Neural cell (in vitro differentiated cells): ENCODE data around the gene CDCA5. TPM values are rescaled to one million over a fixed set of nuclear protein-coding genes. Genes with fewer than 3 reads are reported as not detected.

Source experiments
- H2AFZ ChIP-seq: fragments of 200-600, 300-800 bp; sonication (generic), shearing (Covaris generic); 2 replicates; pipeline ENCODE4 v1.6.0; 2014; ENCODE audit warnings: low read depth, mild to moderate bottlenecking, antibody characterized with exemption, low read length, moderate library complexity
- H3F3A ChIP-seq: fragments of 200-600 bp; shearing (Covaris generic); 2 replicates; pipeline ENCODE4 v1.6.1; 2016; ENCODE audit warnings: mild to moderate bottlenecking, moderate library complexity, mixed read lengths, antibody characterized with exemption, low read length; ENCODE audit not compliant: insufficient read depth, poor library complexity, severe bottlenecking
- H3K27ac ChIP-seq: fragments of 200-600, 300-800 bp; sonication (generic), shearing (Covaris generic); 2 replicates; pipeline ENCODE4 v1.5.1; 2014; ENCODE audit warnings: mild to moderate bottlenecking, low read length, moderate library complexity
- H3K27me3 ChIP-seq: fragments of 300-800, 200-600 bp; sonication (generic), shearing (Covaris generic); 2 replicates; pipeline ENCODE4 v1.6.0; 2014; ENCODE audit warnings: mild to moderate bottlenecking, low read depth, low read length, moderate library complexity; ENCODE audit not compliant: insufficient read depth
- H3K36me3 ChIP-seq: fragments of 300-800, 200-600 bp; sonication (generic), shearing (Covaris generic); 2 replicates; pipeline ENCODE4 v1.5.1; 2014; ENCODE audit warnings: mild to moderate bottlenecking, antibody characterized with exemption, low read length, moderate library complexity; ENCODE audit not compliant: insufficient read depth
- H3K4me2 ChIP-seq: fragments of 300-800, 200-600 bp; sonication (generic), shearing (Covaris generic); 2 replicates; pipeline ENCODE4 v1.6.0; 2014; ENCODE audit warnings: mild to moderate bottlenecking, low read length
- H3K4me3 ChIP-seq: fragments of 300-800, 200-600 bp; sonication (generic), shearing (Covaris generic); 2 replicates; pipeline ENCODE4 v1.5.1; 2014; ENCODE audit warnings: mild to moderate bottlenecking, low read length, moderate library complexity
- H3K79me2 ChIP-seq: fragments of 200-600 bp; shearing (Covaris generic); replicated peaks from 2 replicates; pipeline ENCODE4 v1.6.0; 2014; ENCODE audit warnings: mild to moderate bottlenecking, low read length, moderate library complexity; ENCODE audit not compliant: insufficient read depth
- H3K9ac ChIP-seq: fragments of 300-800, 200-600 bp; sonication (generic), shearing (Covaris generic); 2 replicates; pipeline ENCODE4 v1.6.1; 2016; ENCODE audit warnings: mild to moderate bottlenecking, low read length, mixed read lengths
- H3K9me2 ChIP-seq: fragments of 200-600 bp; shearing (Covaris generic); 2 replicates; pipeline ENCODE4 v1.6.1; 2016; ENCODE audit warnings: mild to moderate bottlenecking, low read length, mixed read lengths; ENCODE audit not compliant: insufficient read depth
- H3K9me3 ChIP-seq: fragments of 200-600, 300-800 bp; sonication (generic), shearing (Covaris generic); 2 replicates; pipeline ENCODE4 v1.6.1; 2016; ENCODE audit warnings: mild to moderate bottlenecking, mixed run types, low read length, moderate library complexity, mixed read lengths
- H4K20me1 ChIP-seq: fragments of 200-600 bp; shearing (Covaris generic); 2 replicates; pipeline ENCODE4 v1.6.1; 2016; ENCODE audit warnings: mild to moderate bottlenecking, mixed run types; ENCODE audit not compliant: insufficient read depth
- EP300 ChIP-seq: fragments of 450-650 bp; conservative IDR thresholded peaks from 2 replicates; pipeline ENCODE4 v1.6.1; 2014; ENCODE audit warnings: antibody characterized with exemption, mild to moderate bottlenecking, moderate library complexity; ENCODE audit not compliant: poor library complexity, severe bottlenecking
- EZH2 ChIP-seq: fragments of 200-600, 300-800 bp; shearing (Covaris generic), sonication (generic); IDR thresholded peaks from 2 replicates; pipeline ENCODE4 v1.6.1; 2014; ENCODE audit warnings: antibody characterized with exemption, low read length, borderline replicate concordance, mild to moderate bottlenecking; ENCODE audit not compliant: insufficient read depth, poor library complexity, severe bottlenecking
- MXI1 ChIP-seq: fragments of 450-650 bp; conservative IDR thresholded peaks from 2 replicates; pipeline ENCODE4 v1.6.1; 2014; ENCODE audit warnings: antibody characterized with exemption, mild to moderate bottlenecking; ENCODE audit not compliant: poor library complexity, severe bottlenecking
- POLR2AphosphoS5 ChIP-seq: IDR thresholded peaks from 2 replicates; pipeline ENCODE4 v1.6.1; 2012
- SMC3 ChIP-seq: fragments of 450-650 bp; conservative IDR thresholded peaks from 2 replicates; pipeline ENCODE4 v1.6.1; 2014; ENCODE audit warnings: antibody characterized with exemption, mild to moderate bottlenecking, moderate library complexity; ENCODE audit not compliant: poor library complexity
- TAF1 ChIP-seq: IDR thresholded peaks from 2 replicates; pipeline ENCODE4 v1.6.1; 2012; ENCODE audit warnings: low read depth
- polyA plus RNA-seq: library from polyadenylated mRNA; depleted of rRNA; stranded (reverse); fragments of >200 nt; gene quantifications from 2 replicates; pipeline ENCODE4 v1.2.3, GENCODE V29; 2014
- TF ChIP-seq, protein P1 (sequence below): IDR thresholded peaks from 2 replicates; pipeline ENCODE4 v1.6.1; 2012; ENCODE audit warnings: borderline replicate concordance
- TF ChIP-seq, protein P2 (sequence below): fragments of 450-650 bp; IDR thresholded peaks from 2 replicates; pipeline ENCODE4 v1.5.1; 2014; ENCODE audit warnings: antibody characterized with exemption, mild to moderate bottlenecking, moderate library complexity; ENCODE audit not compliant: poor library complexity, severe bottlenecking

CDCA5 gene
- polyA plus RNA-seq, 1 donor from 2014 or later: 2.3 TPM

DNA sequence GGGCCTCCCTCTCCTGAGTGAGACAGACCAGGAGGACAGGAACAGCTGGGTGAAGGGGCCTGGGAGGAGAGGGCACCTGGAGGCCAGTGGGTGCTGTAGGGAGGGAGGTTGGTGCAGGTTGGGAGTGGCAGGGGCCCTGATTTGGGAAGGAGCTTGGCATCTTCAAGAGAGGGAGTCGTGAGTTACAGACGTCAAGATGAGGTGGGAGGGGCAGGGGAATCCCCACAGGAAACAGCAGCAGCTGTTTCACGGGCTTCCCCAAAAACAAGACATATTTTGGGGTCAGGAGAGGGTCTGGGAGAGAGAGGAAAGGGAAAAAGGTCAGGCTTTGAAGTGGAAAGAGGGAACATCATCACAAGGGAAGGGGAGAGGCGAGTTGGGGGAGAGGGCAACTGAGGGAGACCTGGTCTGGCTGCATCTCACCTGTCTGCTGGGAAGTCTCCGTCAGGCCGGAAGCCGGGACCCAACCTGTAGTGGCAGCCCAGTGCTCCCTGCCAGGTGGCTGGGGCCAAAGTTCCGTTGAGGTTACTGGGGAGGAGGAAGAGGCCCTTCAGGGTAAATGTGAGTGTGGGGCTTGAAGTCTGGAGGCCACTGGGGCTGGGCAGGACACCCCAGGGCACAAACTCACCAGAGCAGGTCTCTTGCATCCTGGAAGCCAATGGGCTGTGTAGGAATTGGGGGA lies 29.9 kb downstream of the CDCA5 start:
- Histone ChIP-seq H3K27me3 (no peaks in the 10 kb centered on the region), H3K27ac (no peak overlapping the region), H3K9ac (no peak overlapping the region), H3K4me2 (no peak overlapping the region), H4K20me1 (no peaks in the 10 kb centered on the region), H2AFZ (no peak overlapping the region), H3K79me2 (no peaks in the 10 kb centered on the region), H3F3A (no peaks in the 10 kb centered on the region), H3K4me3 (no peak overlapping the region), H3K9me2 (no peaks in the 10 kb centered on the region), H3K9me3 (no peaks in the 10 kb centered on the region), H3K36me3 (no peaks in the 10 kb centered on the region)
- TF ChIP-seq TAF1 (no peak), POLR2AphosphoS5 (no peak), MXI1 (no peak), EZH2 (no peak), SMC3 (no peak)
- TF ChIP-seq, protein P1, sequence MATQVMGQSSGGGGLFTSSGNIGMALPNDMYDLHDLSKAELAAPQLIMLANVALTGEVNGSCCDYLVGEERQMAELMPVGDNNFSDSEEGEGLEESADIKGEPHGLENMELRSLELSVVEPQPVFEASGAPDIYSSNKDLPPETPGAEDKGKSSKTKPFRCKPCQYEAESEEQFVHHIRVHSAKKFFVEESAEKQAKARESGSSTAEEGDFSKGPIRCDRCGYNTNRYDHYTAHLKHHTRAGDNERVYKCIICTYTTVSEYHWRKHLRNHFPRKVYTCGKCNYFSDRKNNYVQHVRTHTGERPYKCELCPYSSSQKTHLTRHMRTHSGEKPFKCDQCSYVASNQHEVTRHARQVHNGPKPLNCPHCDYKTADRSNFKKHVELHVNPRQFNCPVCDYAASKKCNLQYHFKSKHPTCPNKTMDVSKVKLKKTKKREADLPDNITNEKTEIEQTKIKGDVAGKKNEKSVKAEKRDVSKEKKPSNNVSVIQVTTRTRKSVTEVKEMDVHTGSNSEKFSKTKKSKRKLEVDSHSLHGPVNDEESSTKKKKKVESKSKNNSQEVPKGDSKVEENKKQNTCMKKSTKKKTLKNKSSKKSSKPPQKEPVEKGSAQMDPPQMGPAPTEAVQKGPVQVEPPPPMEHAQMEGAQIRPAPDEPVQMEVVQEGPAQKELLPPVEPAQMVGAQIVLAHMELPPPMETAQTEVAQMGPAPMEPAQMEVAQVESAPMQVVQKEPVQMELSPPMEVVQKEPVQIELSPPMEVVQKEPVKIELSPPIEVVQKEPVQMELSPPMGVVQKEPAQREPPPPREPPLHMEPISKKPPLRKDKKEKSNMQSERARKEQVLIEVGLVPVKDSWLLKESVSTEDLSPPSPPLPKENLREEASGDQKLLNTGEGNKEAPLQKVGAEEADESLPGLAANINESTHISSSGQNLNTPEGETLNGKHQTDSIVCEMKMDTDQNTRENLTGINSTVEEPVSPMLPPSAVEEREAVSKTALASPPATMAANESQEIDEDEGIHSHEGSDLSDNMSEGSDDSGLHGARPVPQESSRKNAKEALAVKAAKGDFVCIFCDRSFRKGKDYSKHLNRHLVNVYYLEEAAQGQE: no peak

DNA sequence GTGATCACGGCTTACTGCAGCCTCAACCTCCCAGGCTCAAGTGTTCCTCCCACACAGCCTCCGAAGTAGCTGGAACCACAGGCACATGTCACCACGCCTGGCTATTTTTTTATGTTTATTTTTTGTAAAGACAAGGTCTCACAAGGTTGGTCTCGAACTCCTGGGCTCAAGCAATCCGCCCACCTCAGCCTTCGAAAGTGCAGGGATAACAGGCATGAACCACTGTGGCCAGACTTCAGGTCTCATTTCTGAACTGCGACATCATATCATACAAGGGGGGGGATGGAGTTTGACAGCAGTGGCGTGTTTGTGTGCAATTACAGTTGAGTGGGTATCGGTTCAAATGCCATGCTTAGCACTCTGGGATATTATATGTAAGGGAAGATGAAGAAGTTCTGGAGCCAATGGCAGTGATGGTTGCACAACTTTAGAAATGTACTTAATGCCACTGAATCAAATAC lies 32.4 kb downstream of the CDCA5 start:
- H3K4me3 ChIP-seq: no peak overlapping the region
- H3K27me3 ChIP-seq: no peaks in the 10 kb centered on the region
- no peaks in the 10 kb centered on the region for H3K9me2 ChIP-seq
- H3K79me2 ChIP-seq: no peaks in the 10 kb centered on the region
- no peak overlapping the region for H3K9ac ChIP-seq
- H3K27ac ChIP-seq: no peak overlapping the region
- no peaks in the 10 kb centered on the region for H3K36me3 ChIP-seq
- no peak overlapping the region for H3K4me2 ChIP-seq
- TF ChIP-seq EP300 (no peak), POLR2AphosphoS5 (no peak), SMC3 (no peak), TAF1 (no peak)
- TF ChIP-seq, protein P2, sequence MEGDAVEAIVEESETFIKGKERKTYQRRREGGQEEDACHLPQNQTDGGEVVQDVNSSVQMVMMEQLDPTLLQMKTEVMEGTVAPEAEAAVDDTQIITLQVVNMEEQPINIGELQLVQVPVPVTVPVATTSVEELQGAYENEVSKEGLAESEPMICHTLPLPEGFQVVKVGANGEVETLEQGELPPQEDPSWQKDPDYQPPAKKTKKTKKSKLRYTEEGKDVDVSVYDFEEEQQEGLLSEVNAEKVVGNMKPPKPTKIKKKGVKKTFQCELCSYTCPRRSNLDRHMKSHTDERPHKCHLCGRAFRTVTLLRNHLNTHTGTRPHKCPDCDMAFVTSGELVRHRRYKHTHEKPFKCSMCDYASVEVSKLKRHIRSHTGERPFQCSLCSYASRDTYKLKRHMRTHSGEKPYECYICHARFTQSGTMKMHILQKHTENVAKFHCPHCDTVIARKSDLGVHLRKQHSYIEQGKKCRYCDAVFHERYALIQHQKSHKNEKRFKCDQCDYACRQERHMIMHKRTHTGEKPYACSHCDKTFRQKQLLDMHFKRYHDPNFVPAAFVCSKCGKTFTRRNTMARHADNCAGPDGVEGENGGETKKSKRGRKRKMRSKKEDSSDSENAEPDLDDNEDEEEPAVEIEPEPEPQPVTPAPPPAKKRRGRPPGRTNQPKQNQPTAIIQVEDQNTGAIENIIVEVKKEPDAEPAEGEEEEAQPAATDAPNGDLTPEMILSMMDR: no peak
- TF ChIP-seq, protein P1: no peak
- no peaks in the 10 kb centered on the region for H4K20me1 ChIP-seq
- no peak overlapping the region for H2AFZ ChIP-seq
- no peaks in the 10 kb centered on the region for H3K9me3 ChIP-seq
- no peaks in the 10 kb centered on the region for H3F3A ChIP-seq
